Germinal center (tissue), 1 donor: ENCODE measurements around the gene FUT3.
A peak's percentile ranks its signal among the peaks of the same experiment; 100 is the strongest.

ENCODE experiments used
- DNase-seq: peaks from one replicate; pipeline ENCODE4 v3.0.0; 2012; ENCODE audit warnings: mixed read lengths, low spot score

The FUT3 gene

DNA sequence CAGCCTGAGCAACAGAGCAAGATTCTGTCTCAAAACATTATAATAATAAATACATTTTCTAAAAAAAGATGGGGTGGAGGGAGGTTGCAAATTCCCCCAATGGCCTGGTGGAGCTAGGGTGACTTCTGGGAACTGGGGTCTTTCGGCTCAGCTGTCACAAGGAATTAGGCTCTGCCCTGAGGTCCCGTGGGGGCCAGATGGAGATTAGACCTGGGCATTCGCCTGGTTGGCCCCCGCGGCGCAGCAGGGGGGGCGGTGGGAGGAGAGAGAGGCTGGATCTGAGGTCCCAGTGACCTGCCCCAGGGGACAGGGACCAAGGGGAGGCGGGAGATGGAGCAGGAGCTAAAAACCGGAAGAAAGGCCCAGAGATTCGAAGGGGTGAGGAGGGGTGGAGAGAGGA, 26.5 kb downstream of the FUT3 start:
- DNase-seq: no peak

DNA sequence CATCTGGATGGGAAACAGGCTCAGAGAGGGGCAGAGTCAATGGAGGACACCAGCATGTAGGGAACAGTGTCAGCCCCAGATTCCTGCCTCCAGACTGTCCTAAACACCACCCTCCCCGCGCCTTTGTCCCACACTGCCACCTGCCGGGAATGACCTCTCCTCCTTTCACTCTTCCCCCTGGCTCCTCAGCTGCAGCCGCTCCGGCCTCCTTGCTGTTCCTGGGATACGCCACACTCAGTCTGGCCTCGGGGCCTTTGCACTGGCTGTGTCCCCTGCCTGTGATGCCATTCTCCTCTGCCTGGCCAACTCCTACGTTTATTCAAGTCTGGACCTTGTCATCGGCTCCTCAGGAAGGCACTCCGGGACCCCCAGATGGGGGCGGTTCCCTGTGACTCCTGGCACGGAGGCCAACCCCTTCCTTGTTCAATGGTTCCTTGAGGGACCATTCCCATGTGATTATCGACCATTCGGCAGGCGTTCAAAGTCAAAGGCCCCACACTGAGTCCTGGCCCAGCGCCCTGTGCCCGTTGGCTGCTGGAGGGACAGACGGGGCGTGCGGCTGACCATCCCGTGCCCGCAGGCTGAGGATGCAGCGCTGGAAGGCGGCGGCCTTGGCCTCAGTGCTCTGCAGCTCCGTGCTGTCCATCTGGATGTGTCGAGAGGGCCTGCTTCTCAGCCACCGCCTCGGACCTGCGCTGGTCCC, 27.5 kb downstream of the FUT3 start:
- DNase-seq: no peak

DNA sequence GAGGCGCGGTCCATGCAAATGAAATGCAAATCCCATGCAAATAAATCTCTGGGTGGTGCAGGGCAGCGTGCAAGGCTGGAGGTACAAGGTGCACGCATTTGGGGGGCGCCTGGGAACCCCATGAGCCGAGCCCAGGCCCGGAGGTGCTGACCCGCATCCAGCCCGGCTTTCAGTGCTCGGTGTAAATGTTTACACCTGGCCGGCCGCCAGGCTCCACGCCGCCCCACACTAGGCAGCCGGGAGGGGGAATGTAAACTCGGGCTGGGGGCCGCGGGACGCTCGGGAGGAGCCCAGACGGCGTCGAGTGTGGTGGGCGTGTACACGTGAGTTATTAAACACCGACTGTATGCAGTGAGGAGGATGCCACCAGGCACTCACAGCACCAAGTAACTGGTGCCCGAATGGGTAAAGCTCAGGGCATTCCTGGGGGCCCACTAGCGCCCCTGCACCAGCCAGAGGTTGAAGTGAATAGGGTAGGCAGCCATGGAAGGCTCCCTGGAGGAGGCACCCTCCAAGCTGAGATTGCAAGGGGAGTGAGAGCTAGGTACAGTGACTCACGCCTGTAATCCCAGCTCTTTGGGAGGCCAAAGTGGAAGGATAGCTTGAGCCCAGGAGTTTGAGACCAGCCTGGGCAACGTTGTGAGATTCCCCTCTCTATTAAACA, 28.9 kb downstream of the FUT3 start:
- DNase-seq: no peak

DNA sequence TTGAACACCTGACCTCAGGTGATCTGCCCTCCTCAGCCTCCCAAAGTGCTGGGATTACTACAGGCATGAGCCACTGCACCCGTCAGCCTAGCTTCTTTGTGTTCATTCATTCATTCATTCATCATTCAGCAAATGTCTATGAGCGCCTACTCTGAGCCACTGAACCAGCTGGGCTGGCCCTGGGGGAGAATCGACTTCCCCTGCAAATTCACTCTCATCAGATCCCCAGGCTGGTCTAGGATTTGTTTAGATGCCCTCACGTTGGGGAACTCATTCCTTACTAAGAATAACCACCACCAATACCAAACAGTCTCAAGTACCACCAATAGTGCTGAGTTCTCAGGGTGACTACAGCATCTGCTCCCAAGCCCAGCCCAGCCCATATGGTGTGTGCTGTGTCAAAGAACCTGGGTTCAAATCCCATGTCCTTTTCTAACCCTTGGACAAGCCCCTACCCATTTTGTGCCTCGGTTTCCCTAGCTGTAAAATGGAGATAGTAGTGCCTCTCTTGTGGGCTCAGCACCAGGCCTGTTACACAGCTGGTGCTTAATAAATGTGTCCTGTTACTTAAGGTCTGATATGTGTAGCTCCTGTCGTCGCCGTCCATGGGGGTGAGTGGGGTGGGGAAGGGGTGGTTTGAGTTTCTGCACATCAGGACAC, 29.6 kb downstream of the FUT3 start:
- DNase-seq: no peak

DNA sequence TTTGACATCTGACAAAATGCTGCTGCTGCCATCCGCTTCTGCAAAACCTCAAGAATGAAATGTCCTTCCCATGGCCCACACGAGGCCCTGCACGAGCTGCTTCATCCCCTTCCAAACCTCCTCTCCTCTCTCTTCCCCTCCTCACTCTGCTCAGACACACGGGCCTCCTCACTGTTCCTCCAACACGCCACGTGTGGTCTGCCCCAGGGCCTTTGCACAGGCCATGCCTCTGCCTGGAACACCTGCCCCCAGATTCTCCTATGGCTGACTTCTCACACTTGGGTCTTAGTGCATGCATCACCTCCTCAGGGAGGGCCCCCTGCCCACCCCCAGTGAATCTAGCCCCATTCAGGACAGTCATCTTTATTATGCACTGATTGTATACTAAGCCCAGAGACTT, 30.5 kb downstream of the FUT3 start:
- DNase-seq: no peak

DNA sequence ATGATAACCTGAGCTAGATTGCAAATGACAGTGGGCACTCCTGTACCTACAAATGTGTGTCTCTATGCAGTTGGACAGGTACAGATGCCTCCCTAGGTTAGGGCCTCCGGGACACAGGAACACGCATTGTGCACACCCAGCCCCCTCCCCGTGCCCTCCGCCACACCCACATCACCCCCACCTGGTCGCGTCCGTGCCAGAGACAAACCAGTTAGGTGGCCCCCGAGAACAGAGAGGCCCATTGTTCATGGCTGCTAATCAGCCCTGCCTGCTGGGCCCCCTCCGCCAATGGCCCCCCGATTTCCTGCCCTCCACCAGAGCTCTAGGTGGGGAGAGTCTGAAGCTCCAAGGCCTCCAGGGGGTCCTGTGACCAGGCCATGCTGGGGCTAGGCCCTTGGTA, 32.7 kb downstream of the FUT3 start:
- no peak for DNase-seq

DNA sequence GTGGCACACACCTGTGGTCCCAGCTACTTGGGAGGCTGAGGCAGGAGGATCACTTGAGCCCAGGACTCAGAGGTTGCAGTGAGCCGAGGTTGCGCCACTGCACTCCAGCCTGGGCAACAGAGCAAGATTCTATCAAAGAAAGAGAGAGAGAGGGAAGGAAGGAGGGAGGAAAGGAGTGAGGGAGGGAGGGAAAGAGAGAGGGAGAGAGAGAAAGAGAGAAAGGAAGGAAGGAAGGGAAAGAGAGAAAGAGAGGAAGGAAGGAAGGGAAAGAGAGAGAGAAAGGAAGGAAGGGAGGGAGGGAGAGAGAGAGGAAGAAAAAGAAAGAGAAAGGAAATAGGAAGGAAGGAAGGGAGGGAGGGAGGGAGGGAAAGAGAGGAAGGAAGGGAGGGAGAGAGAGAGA, 34.0 kb downstream of the FUT3 start:
- DNase-seq: no peak

DNA sequence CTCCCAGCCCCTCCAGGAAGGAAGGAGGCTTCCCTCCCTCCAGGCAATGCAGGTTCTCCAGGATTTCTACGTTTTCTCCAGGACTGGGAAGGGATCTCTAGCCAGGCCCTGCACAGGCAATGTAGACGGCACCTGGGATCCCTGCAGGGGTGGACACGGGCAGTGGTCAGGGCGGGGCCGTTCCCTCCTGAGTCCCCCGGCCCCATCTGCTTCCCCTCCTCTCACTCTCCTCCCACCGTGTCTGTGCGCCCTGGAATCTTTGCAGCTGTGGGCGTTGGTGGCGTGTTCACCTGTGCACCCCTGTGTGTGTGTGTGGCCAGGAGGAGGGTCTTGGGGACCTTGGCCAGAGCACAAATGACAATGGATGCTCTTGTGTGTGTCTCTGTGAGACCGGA, 36.4 kb downstream of the FUT3 start:
- DNase-seq: no peak

DNA sequence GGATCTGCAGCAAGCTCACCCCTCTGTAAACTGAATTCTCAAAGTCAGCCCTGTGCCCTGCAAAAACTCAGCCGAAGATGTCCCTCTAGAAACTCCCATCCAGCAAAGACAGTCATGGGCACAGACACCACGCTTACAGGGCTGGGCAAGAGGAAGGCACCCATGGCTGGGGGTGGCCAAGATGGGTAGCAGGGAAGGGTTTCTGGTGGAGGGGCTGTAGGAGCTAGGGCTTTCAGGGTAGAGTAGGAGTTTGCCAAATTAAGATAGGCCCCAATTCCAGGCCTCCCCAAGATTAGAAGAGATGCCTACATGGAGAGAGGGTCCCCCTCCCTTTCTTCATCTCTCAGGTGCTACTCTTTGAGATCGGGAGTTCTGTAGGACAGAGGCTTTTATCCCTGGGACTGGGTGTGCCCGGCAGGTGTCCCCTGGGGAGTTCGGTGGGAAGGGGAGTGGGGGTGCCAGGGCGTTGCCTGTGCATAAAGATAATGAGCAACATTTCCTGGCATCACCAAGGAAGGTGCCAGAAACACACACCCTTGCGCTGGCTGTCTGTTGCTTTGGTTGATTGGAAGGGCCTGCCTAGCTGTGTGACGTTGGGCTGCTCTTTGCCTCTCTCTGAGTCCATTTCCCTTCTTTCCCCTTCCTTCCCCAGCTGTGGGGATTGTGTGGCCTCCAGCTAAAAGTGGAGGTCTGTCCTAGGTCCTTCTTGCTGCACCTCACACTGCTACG, 37.0 kb downstream of the FUT3 start:
- no peak for DNase-seq

DNA sequence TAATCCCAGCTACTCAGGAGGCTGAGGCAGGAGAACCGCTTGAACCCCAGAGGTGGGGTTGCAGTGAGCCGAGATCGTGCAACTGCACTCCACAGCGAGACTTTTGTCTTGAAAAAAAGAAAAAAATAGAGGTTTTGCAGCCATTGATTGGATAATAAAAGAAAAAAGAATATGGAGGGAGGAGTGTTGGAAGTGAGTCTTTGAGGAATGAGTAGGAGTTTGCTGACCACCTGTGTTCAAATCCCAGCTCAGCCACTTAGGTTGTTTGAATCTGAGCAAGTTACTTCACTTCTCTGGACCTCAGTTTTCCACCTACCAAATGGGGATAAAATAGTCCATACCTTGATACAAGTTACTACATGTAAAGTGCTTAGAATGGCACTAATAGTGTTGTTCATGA, 40.1 kb downstream of the FUT3 start:
- DNase-seq: no peak

DNA sequence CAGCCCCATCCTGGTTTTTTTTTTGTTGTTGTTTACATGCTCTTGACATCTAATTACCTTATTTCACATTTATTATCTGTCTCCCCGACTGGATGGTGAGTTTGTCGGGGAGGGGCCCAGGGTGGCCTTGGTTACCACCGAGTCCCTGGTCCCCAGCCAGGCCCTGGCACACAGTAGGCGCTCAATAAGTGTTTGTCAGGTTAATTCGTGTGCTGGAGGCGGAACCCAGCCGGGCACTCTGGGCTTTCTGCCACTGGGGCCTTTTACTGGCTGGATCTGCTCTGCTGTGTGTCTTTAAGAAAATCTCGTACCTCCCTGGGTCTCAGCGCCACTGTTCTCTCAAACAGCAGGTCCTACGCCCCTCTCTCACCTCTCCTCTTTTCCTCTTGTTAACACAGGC, 41.8 kb downstream of the FUT3 start:
- no peak for DNase-seq

DNA sequence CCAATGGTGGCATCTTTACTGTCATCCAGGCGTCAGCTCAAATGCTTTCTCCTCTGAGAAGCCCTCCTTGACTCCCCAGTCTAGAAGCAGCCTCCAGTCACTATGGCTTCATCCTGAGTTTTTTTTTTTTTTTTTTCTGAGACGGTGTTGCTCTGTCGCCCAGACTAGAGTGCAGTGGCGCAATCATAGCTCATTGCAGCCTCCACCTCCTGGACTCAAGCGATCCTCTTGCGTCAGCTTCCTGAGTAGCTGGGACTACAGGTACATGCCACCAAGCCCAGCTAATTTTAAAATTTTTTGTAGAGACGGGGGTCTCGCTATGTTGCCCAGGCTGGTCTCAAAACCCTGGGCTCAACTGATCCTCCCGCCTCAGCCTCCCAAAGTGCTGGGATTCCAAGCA, 42.2 kb downstream of the FUT3 start:
- no peak for DNase-seq

DNA sequence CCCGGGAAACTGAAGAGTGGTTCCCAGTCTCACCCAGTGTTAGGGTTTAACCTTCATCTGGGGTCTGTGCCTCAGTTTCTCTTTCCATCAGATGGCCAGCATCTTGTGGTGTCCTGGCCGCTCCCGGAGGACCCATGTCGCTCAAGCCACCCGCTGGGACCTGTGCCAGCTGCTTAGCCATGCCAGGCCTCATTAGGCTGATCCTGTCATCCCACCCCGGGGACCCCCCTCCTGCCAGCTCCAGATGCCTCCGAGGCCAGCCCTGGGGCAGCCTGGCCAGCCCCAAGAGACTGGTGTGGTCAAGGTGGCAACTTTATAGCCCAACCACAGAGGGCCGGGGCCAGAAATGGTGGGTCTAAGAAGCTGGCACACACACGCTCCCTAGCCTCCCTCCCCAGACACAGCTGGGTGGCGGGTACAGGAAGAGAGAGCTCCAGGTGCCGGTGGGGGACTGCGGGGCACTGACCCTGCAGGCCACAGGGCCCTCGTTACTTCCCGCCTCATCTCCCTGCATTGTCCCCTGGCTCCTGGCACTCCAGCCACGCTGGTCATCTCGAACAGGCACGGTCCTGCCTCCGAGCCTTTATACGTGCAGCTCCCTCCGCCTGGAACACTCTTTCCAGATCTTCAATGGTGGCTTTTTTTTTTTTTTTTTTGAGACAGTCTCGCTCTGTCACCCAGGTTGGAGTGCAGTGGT, 43.0 kb downstream of the FUT3 start:
- DNase-seq: no peak

DNA sequence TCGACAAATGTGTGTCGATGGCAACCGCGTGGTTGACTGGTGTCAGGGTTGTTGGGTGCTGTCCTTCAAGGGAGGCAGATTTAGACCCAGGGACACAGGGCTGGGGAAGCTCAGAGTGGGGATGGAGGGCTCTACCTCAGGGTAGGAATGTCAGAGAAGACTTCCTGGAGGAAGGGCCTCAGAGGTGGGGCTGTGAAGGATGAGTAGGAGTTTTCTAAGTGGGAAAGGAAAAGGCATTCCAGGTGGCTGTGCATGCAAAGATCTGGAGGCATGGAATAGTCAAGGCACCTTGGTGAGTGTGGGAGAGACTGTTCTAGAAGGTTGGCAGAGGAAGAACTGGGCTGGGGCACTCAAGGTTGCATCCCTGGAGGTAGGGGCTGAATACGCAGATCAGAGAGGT, 44.3 kb downstream of the FUT3 start:
- DNase-seq: no peak

DNA sequence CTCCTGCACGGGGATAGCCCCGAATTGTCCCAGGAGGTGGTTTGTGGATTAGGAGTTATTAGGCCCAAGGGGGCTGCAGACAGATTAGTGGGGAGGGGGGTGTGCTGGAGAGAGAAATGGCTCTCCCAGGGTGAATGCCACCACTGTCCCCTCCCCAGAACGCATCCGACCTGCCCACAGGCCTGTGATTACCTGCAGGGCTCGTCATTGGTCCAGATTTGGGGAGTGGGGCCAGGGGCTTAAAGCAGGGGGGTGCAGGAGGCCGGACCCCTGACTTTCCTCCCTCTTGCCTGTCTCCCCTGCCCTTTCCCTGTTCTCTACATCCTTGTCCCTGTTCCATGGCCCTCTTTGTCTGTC, 45.1 kb downstream of the FUT3 start:
- no peak for DNase-seq

DNA sequence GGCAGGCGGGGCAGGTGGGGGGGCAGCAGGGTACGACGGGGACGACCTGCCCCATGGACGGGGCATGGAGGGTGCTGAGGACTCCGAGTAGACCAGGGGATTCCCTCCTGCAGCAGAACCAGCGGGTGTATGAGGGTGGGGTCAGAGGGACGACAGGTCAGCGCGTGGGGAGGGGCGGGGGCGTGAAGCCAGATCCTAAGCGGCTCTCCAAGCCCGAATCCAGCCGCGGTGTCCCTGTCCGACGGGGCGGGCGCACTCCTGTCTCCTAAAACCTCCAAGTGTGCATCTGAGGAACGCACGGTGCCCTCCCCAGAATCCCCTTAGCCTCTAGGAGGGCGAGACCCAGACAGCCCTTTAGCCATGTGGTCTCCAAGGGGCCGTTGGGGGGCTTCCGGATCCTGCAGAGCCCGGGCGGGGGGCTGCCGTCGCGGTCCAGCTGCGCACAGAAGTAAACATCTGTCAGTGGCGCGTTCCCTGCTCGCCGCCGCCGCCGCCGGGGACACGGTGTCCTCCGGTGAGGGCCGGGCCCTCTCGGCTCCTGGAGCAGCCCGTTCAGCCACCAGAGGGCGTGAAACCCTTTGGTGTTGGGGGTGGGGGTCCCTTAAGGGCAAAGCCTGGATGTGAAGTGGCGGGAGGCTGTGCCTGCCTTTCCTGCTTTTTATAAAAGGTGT, 45.7 kb downstream of the FUT3 start:
- DNase-seq: peak; percentile 75

DNA sequence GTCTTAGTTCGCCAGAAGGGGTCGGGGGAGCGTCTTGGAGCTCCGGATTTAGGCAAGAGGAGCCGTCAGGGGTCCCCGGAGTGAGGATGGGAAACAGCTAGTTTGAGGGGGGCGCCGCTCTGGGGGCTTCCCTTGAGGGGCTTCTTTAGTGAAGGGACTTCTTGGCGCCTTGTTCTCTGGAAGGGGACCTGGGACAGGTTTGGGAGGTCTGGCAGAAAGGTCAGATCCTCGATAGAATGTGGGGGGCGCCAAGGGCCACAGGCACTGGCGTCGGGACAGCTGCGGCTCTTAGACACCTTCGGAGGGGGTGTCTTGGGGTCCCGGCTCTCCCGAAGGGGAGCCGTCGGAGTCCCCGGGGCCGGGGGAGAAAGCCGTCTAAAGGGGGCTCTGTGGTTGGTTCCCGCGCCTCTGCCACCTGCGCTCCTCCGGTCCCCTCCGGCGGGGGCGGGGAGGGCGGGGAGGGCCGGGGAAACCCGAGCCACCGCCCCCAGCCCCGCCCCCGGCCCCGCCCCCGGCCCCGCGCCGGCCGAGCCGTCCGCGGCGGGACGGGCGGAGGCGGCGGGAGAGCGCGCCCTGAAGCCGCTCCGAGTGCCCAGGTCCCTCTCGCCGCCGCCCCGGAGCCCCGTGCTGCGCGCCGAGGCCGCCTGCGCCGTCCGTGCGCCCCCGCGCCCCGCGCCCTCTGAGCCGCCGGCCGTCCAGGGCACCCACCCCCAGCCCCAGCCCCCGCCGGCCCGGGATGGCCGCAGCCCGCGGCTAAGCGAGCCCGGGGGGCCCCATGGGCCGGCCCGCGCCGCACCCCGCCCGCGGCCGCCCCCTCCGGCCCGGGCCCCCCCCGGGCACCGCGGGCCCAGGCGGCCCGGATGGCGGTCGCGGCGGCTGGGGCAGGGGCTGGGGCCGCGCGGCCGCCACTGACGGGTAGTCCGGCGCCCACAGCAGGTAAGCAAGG, 46.5 kb downstream of the FUT3 start, which contains the start of gene NRTN:
Gene NRTN, plus strand, starts transcription at position 552 of the 946 bp plus-strand sequence. CDS start 19,099 bp downstream, outside the sequence.
- DNase-seq: peak; percentile 83

DNA sequence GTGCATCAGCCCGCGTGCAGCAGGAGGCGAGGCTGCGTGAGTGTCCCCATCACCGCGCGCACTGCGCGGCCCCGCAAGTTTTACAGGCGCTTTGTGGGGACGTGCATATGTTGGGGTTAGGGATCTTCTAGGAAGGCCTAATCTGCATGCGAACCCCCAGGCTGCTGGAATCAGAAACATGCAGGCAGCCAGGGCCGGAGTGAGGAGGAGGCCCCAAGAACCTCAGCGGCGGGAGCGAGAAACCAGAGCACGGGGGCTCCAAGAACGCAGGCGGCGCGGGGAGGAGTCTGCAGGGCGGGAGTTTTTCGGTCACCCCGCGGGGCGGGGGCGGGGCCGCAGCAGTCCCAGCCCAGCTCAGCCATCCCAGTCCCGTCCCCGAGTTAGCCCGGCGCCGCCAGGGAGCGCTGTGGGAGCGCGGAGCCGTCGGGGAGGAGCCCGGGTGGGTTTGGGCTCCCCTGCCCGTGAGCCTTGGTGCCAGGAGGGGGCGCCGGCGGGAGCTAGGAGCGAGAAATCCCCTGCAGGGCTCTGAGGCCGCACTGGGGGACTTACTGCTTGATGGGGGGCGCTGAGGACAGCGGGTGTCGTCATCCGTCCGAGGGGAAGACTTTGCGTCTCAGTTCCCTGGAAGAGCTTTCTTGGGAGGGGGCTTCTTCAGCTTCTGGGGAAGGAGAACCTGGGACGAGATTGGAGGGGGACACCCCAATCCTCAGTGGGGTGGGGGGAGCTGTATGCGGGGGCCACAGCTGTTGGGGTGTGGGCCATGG, 47.3 kb downstream of the FUT3 start:
- peak; percentile 96 for DNase-seq

DNA sequence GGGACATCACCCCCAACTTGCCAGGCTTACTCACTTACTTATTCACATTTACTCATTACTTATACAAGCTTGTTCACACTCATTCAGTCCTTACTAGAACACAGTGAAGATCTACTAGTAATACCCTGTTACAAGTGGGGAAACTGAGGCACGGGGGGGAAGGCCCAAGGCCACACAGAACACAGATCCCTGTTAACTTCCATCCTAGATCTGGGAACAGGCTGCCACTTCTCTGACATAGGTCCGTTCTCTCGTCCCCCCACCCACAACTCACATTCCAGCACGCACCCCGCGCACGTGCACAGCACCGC, 47.9 kb downstream of the FUT3 start:
- no peak for DNase-seq
